A549 treated with RU486 at 1 μM for 4 hours (cell line): ENCODE measurements around the gene SMARCA4. TPM values are rescaled to one million over a fixed set of nuclear protein-coding genes. Genes with fewer than 3 reads are reported as not detected.

Source experiments
- total RNA-seq: library from RNA; stranded (reverse); fragments of 200-300 nt; extraction: Qiagen RNA extraction; gene quantifications from 5 replicates; pipeline ENCODE4 v1.2.3, GENCODE V29; 2022; ENCODE audit warnings: low read depth

The SMARCA4 gene
- total RNA-seq = 7.6 to 11.8 TPM (median 9.1 TPM) in 5 replicates

GRCh38 chr19:10960314-10961072, at the start of gene SMARCA4:
TSS of gene SMARCA4 (plus strand) at chr19:10961030. CDS start at chr19:10984152, 23,122 bp downstream.

GRCh38 chr19:10928563-10929401, 32.0 kb upstream of the SMARCA4 start, which contains the start of the genes TIMM29 and YIPF2:
TSS of gene TIMM29 (plus strand) at chr19:10928811. CDS start at chr19:10928823, 12 bp downstream.
TSS of gene YIPF2 (minus strand) at chr19:10928639. CDS start at chr19:10928410, 229 bp downstream.

GRCh38 chr19:11089254-11090013, 128.6 kb downstream of the SMARCA4 start, which contains the start of gene LDLR:
TSS of gene LDLR (plus strand) at chr19:11089463. CDS start at chr19:11089549, 86 bp downstream.

Other genes with a start within 250 kb of the SMARCA4 start
- gene DNM2, start 243.0 kb upstream of the SMARCA4 start, total RNA-seq = 45.9 to 59.1 TPM (median 54.1 TPM) in 5 replicates
- gene TMED1, start 124.8 kb upstream of the SMARCA4 start, total RNA-seq = 22.1 to 31.7 TPM (median 31.5 TPM) in 5 replicates
- 0.12 to 0.15 TPM in 2 of 5 replicates, not detected in the others for gene C19orf38, start 112.6 kb upstream of the SMARCA4 start, total RNA-seq
- gene CARM1, start 89.5 kb upstream of the SMARCA4 start, total RNA-seq = 36.4 to 53.0 TPM (median 45.8 TPM) in 5 replicates
- 14.6 to 20.9 TPM (median 18.5 TPM) in 5 replicates for gene YIPF2, start 32.4 kb upstream of the SMARCA4 start, total RNA-seq
- gene TIMM29, start 32.2 kb upstream of the SMARCA4 start, total RNA-seq = 12.6 to 19.2 TPM (median 16.2 TPM) in 5 replicates
- gene LDLR, start 128.4 kb downstream of the SMARCA4 start, total RNA-seq = 24.9 to 30.3 TPM (median 27.0 TPM) in 5 replicates
- gene SPC24, start 194.8 kb downstream of the SMARCA4 start, total RNA-seq = 11.8 to 14.5 TPM (median 14.2 TPM) in 5 replicates
- gene KANK2, start 236.5 kb downstream of the SMARCA4 start, total RNA-seq = 25.7 to 36.4 TPM (median 33.2 TPM) in 5 replicates